Stimulated activated CD8-positive, alpha-beta memory T cell treated with anti-CD3 and anti-CD28 coated beads, Interleukin-4, amount 100 ng/mL, for 48 hours (primary cell): ENCODE measurements around the gene CEMIP2.
"Not testable (repeated sequence)": the region's sequence is repeated elsewhere in the genome, so short reads cannot be mapped to it uniquely, and the experiment has no call there.

Source experiments
- DNase-seq: peaks from one replicate; pipeline ENCODE4 v3.0.0-alpha.2; 2020

Gene CEMIP2

GRCh38 chr9:71672573-71672972, 95.7 kb downstream of the CEMIP2 start:
- DNase-seq, result no peak

GRCh38 chr9:71671289-71671688, 97.0 kb downstream of the CEMIP2 start:
- DNase-seq, result no peak

- no peak for DNase-seq
Observed at GRCh38 chr9:71670121-71670520, 98.2 kb downstream of the CEMIP2 start.

- no peak for DNase-seq
Observed at GRCh38 chr9:71669284-71669995, 98.9 kb downstream of the CEMIP2 start.

GRCh38 chr9:71668717-71669116, 99.6 kb downstream of the CEMIP2 start:
- DNase-seq, result no peak

GRCh38 chr9:71665247-71665646, 103.1 kb downstream of the CEMIP2 start:
- no peak for DNase-seq

- no peak for DNase-seq
Observed at GRCh38 chr9:71664566-71664965, 103.7 kb downstream of the CEMIP2 start.

GRCh38 chr9:71663931-71664459, 104.3 kb downstream of the CEMIP2 start:
- no peak for DNase-seq

GRCh38 chr9:71663216-71663615, 105.1 kb downstream of the CEMIP2 start:
- no peak for DNase-seq

- no peak for DNase-seq
Observed at GRCh38 chr9:71662082-71662481, 106.2 kb downstream of the CEMIP2 start.

GRCh38 chr9:71657276-71657675, 111.0 kb downstream of the CEMIP2 start:
- not testable (repeated sequence) for DNase-seq

- no peak for DNase-seq
Observed at GRCh38 chr9:71656496-71656895, 111.8 kb downstream of the CEMIP2 start.

- DNase-seq, result no peak
Observed at GRCh38 chr9:71655778-71656177, 112.5 kb downstream of the CEMIP2 start.

- DNase-seq, result no peak
Observed at GRCh38 chr9:71655141-71655540, 113.2 kb downstream of the CEMIP2 start.

- no peak for DNase-seq
Observed at GRCh38 chr9:71652480-71652879, 115.8 kb downstream of the CEMIP2 start.

GRCh38 chr9:71648453-71648852, 119.9 kb downstream of the CEMIP2 start:
- no peak for DNase-seq

- no peak for DNase-seq
Observed at GRCh38 chr9:71647094-71647591, 121.2 kb downstream of the CEMIP2 start.

- no peak for DNase-seq
Observed at GRCh38 chr9:71646131-71646530, 122.2 kb downstream of the CEMIP2 start.

- DNase-seq, result no peak
Observed at GRCh38 chr9:71644819-71645362, 123.4 kb downstream of the CEMIP2 start.

- no peak for DNase-seq
Observed at GRCh38 chr9:71643330-71643729, 125.0 kb downstream of the CEMIP2 start.

- DNase-seq, result no peak
Observed at GRCh38 chr9:71642056-71642455, 126.3 kb downstream of the CEMIP2 start.

- no peak for DNase-seq
Observed at GRCh38 chr9:71638627-71639026, 129.7 kb downstream of the CEMIP2 start.

GRCh38 chr9:71637926-71638325, 130.4 kb downstream of the CEMIP2 start:
- DNase-seq, result no peak

- no peak for DNase-seq
Observed at GRCh38 chr9:71637375-71637774, 130.9 kb downstream of the CEMIP2 start.
